K562 treated with DMSO at 1 percent for 12 hours (cell line): Measurements from ENCODE around the gene CYP46A1. TPM values are rescaled to one million over a fixed set of nuclear protein-coding genes. Genes with fewer than 3 reads are reported as not detected.

Experiments used
- total RNA-seq: library from RNA; unstranded; fragments of 300-600 nt; gene quantifications from 2 replicates; pipeline ENCODE4 v1.2.3, GENCODE V29; 2022; ENCODE audit not compliant: insufficient read depth

The CYP46A1 gene
- not detected in 2 replicates for total RNA-seq

DNA sequence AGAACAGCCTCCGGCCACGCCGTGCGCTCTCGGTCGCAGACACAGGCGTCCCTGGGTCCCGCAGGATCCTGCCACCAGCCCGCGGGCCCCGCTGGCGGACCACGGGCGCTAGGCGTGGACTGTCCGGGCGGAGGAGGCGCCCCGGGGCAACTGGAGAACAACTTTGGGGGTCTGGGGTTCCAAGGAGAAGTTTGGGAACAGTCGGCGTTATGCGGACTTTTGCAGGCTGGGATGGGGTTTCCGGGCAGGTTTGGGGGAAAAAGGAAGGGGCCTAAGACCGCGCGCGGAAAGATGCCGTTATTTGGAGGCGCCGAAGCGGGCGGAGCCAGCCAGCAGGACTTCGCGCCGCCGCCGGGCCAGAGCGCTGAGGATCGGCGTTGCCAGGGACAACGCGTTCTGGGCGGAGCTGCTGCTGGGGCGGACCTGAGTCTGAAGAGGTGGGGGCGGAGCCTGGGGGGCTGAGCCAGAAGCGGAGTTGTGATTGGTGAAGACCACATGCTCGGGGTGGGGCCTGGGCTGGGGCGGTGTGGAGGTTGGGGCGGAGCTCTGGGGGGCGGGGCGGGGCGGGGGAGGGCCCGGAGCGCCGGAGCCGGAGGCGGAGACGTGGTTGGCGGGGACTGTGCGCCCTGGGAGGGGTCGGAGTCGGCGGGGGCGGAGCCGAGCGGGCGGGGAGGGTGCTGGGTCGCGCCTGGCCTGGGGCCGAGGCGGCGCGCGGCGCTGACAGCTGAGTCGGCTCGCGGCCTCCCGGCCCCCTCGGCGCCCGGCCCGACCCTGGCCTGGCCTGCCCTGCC, at the start of gene CYP46A1:
CYP46A1 (plus strand) TSS at position 680 of the 791 bp plus-strand sequence. CDS start 120 bp downstream, outside the sequence.

DNA sequence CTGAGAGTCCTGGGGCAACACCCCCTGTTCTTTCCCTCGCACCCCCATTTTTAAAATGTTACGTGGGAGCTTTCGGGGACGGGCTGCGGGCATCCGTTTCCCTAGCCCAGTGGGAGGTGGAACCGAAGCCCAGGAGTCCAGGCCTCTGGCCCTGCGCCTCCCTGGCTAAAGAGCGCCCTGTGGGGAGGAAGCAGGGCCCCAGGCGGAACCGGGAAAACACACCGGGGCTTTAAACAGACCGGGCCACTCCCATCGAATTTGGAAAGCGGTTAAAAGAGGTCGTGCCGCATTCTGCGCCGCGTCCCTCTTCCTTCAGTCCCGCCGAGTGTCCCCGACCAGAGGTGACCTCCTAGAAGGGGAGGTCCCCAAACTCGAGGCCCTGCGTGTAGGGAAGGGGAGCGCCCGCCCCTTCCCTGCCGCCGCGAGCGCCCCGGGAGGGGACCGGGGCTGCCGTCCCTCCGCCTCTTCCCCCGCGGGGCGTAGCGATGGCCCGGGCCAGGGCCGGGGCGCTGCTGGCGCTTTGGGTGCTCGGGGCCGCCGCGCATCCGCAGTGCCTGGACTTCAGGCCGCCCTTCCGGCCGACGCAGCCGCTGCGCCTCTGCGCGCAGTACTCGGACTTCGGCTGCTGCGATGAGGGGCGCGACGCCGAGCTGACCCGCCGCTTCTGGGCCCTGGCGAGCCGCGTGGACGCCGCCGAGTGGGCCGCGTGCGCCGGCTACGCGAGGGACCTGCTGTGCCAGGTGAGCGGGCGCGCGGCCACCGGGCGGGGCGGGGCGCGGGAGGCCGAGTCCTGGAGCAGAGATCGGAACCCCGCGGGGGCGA, 39.2 kb upstream of the CYP46A1 start, which contains the start of gene HHIPL1:
HHIPL1 (plus strand) TSS at position 407 of the 822 bp plus-strand sequence; CDS start at position 486, 79 bp downstream.

Other genes with a start within 250 kb of the CYP46A1 start
- gene SETD3, start 203.4 kb upstream of the CYP46A1 start, total RNA-seq, result 15.0 and 27.6 TPM in 2 replicates
- gene CCNK, start 202.9 kb upstream of the CYP46A1 start, total RNA-seq, result 11.2 and 31.5 TPM in 2 replicates
- gene CCDC85C, start 80.1 kb upstream of the CYP46A1 start, total RNA-seq, result 5.0 and 13.0 TPM in 2 replicates
- not detected in 2 replicates for gene HHIPL1, start 39.2 kb upstream of the CYP46A1 start, total RNA-seq
- gene EML1, start 109.1 kb downstream of the CYP46A1 start, total RNA-seq, result 0.25 and 3.3 TPM in 2 replicates